ENCODE data around the gene MACIR.

GRCh38 chr5:103294906-103295305 lies 36.3 kb downstream of the MACIR start:
- TF ChIP-seq CTCF (IDR thresholded peaks at IDR 0.05) = no peak
- TF ChIP-seq POLR2A (IDR thresholded peaks at IDR 0.05) = no peak
- no peak for TF ChIP-seq POLR2AphosphoS5 (IDR thresholded peaks at IDR 0.05)
- no peak for TF ChIP-seq EP300 (IDR thresholded peaks at IDR 0.05)
